ENCODE measurements around the gene ATP1A1. TPM values are rescaled to one million over a fixed set of nuclear protein-coding genes. Genes with fewer than 3 reads are reported as not detected.

ATP1A1 gene
- total and polyA plus RNA-seq, 9 of the 15 experiments (the other 6 are each of a cell fraction or from before 2014, with no cell fraction given): 99.3 to 513 (median 234) TPM

DNA sequence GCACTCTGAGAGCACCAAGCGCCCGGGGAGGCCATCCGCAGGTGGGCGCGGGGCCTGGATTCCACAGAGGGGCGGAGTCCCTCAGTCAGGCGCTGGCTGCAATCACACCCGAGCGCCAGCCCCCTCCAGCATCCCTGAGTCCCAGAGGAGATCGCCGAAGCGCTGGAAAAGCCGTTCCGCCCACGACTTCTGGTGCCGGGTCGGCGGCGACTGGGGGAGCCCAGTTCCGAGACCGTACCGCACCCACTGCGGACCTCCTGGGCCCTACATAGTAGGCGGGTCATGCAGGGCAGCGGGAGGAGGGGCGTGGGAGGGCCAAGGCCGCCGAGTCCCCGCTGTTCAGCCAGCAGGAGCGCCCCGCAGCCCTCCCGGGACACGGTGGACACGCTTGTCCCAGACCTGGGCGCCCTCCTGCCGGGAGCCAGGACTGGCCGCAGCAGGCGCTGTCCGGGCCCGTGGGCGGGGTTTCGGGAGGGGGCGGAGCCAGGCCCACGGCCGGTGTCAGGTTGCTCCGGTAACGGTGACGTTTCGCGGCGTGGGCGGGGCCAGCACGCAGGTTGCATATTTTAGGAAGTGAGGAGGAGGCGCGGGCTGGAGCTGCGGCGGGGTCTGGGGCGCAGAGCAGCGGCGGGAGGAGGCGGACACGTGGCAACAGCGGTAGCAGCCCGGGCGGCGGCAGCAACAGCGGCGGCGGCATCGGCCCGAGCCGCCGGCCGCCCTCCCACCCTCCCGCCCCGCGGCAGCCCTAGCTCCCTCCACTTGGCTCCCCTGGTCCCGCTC lies at the start of gene ATP1A1 (continued):
- TF ChIP-seq MGA (IDR thresholded peaks at IDR 0.05): 0 out of 2 replicates have a peak, but pooled peaks have one; percentile 7
- peak; percentile 40; the same call in 1 of the 2 replicates for TF ChIP-seq JUN (IDR thresholded peaks at IDR 0.05; ENCODE audit: borderline replicate concordance, low read depth, low read length)
- TF ChIP-seq JUN (CRISPR knock-in tag; IDR thresholded peaks at IDR 0.05; ENCODE audit: borderline replicate concordance): 0 out of 2 replicates have a peak, but pooled peaks have one; percentile 69
- TF ChIP-seq NONO (IDR thresholded peaks at IDR 0.05; ENCODE audit: low read depth in 2 of 2, low read length in 1 of 2): peak in 1 of 2 experiments; percentile 57; a peak in 1 of 4 replicates
- TF ChIP-seq BMI1 (IDR thresholded peaks at IDR 0.05; ENCODE audit: low read length): peak; percentile 53; the same call in 1 of the 2 replicates
- 0 out of 2 replicates have a peak, but pooled peaks have one; percentile 43 for TF ChIP-seq SMARCC2 (IDR thresholded peaks at IDR 0.05; ENCODE audit: low read depth)
- TF ChIP-seq CEBPG (CRISPR knock-in tag; IDR thresholded peaks at IDR 0.05): 0 out of 2 replicates have a peak, but pooled peaks have one; percentile 29
- no peak for TF ChIP-seq CEBPG (tag; conservative IDR thresholded peaks at IDR 0.05 in 1 of 2, IDR thresholded peaks at IDR 0.05 in 1 of 2)
- TF ChIP-seq ZNF507 (tag; conservative IDR thresholded peaks at IDR 0.05): no peak
- peak; percentile 81 for TF ChIP-seq JUND (IDR thresholded peaks at IDR 0.05; ENCODE audit: borderline replicate concordance, low read depth, low read length)
- TF ChIP-seq JUND (tag; IDR thresholded peaks at IDR 0.05; ENCODE audit: borderline replicate concordance, low read depth, low read length): no peak
- peak; percentile 88 for TF ChIP-seq ATF7 (IDR thresholded peaks at IDR 0.05)
- TF ChIP-seq TAF7 (tag; IDR thresholded peaks at IDR 0.05): no peak
- peak; percentile 24; the same call in 1 of the 2 replicates for TF ChIP-seq MBD2 (IDR thresholded peaks at IDR 0.05; ENCODE audit: borderline replicate concordance, low read depth)
- TF ChIP-seq TRIM28 (IDR thresholded peaks at IDR 0.05): peak; percentile 99
